ENCODE data around the gene CD164. TPM values are rescaled to one million over a fixed set of nuclear protein-coding genes. Genes with fewer than 3 reads are reported as not detected.
"Not testable (repeated sequence)": the region's sequence is repeated elsewhere in the genome, so short reads cannot be mapped to it uniquely, and the experiment has no call there.

CD164 gene
- total RNA-seq, 1 donor from 2014 or later = 262 TPM

DNA sequence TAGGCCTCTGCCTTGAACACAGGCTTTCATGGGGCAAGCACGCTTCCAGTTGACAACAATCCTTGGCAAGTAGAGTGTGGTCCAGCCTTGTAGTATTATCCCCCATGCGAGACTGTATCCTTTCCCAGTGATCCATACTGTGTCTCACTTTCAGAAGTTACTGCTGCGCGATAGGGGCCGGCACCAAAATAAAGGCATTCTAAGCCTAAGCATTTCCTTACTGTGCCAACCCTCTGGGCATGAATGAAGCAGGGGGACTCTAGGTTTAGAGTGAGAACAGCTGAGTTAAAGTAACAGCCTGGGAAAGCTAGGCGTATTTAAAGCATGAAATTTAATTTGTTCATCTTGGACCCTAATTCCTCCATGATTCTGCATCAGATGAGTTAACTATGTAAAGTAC is 39.4 kb downstream of the CD164 start:
- Mint-ChIP-seq H3K27me3 (ENCODE audit: low read depth) (no peaks in the 10 kb centered on the region), H3K9me3 (no peaks in the 10 kb centered on the region), H3K4me1 (peaks cover 10% of the 10 kb centered on the region), H3K36me3 (no peaks in the 10 kb centered on the region), H3K4me3 (no peak overlapping the region), H3K27ac (no peak overlapping the region)
- TF ChIP-seq, protein P1, sequence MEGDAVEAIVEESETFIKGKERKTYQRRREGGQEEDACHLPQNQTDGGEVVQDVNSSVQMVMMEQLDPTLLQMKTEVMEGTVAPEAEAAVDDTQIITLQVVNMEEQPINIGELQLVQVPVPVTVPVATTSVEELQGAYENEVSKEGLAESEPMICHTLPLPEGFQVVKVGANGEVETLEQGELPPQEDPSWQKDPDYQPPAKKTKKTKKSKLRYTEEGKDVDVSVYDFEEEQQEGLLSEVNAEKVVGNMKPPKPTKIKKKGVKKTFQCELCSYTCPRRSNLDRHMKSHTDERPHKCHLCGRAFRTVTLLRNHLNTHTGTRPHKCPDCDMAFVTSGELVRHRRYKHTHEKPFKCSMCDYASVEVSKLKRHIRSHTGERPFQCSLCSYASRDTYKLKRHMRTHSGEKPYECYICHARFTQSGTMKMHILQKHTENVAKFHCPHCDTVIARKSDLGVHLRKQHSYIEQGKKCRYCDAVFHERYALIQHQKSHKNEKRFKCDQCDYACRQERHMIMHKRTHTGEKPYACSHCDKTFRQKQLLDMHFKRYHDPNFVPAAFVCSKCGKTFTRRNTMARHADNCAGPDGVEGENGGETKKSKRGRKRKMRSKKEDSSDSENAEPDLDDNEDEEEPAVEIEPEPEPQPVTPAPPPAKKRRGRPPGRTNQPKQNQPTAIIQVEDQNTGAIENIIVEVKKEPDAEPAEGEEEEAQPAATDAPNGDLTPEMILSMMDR (IDR thresholded peaks at IDR 0.05; ENCODE audit: unreplicated experiment) = no peak
- DNase-seq (ENCODE audit: low spot score in 2 of 2, unreplicated experiment in 2 of 2) = no peak

DNA sequence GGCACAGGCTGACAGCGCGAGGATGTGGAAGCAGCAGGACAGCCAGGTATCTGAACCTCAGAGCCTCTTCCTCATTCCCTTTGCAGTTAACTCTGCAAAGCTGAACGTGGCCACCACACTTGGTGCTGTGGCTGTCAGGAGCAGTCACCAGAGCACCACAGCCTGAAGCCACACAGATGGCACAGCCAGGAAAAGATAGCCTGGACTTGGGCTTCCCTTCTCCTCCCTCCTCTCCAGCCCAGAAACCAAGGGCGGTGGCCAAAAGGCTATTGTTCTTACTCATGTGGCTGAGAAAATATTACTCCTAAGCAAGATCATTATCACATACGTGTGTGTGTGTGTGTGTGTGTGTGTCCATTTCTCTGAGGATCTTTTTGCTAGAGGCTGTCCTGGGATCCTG is 39.8 kb downstream of the CD164 start:
- no peak overlapping the region for H3K4me3 Mint-ChIP-seq
- TF ChIP-seq, protein P1 (IDR thresholded peaks at IDR 0.05; ENCODE audit: unreplicated experiment) = no peak
- H3K27ac Mint-ChIP-seq = no peak overlapping the region
- no peaks in the 10 kb centered on the region for H3K9me3 Mint-ChIP-seq
- DNase-seq (ENCODE audit: low spot score in 2 of 2, unreplicated experiment in 2 of 2) = no peak
- H3K4me1 Mint-ChIP-seq = peaks cover 10% of the 10 kb centered on the region
- H3K36me3 Mint-ChIP-seq = peaks cover under 1% of the 10 kb centered on the region
- H3K27me3 Mint-ChIP-seq (ENCODE audit: low read depth) = no peaks in the 10 kb centered on the region

DNA sequence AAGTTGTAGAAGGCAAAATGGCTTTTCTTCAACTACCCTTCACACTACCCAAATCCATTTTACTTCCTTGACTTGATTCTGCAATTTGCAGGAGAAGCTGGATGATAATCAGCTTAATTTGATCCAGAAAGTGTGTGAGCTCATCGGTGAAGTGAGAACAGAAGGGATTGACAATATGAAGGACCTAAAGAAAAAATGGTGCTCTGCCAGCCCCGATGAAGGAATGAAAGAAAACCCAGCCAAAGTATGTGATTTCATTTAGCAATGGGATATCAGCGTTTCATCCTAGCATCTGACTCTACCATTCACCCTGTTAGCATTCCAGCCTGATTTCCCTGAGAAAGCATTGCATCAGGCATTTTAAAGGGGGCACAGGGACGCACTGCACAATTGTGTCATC is 41.5 kb downstream of the CD164 start:
- Mint-ChIP-seq H3K27me3 (ENCODE audit: low read depth) (no peaks in the 10 kb centered on the region), H3K36me3 (peaks cover 2% of the 10 kb centered on the region)

DNA sequence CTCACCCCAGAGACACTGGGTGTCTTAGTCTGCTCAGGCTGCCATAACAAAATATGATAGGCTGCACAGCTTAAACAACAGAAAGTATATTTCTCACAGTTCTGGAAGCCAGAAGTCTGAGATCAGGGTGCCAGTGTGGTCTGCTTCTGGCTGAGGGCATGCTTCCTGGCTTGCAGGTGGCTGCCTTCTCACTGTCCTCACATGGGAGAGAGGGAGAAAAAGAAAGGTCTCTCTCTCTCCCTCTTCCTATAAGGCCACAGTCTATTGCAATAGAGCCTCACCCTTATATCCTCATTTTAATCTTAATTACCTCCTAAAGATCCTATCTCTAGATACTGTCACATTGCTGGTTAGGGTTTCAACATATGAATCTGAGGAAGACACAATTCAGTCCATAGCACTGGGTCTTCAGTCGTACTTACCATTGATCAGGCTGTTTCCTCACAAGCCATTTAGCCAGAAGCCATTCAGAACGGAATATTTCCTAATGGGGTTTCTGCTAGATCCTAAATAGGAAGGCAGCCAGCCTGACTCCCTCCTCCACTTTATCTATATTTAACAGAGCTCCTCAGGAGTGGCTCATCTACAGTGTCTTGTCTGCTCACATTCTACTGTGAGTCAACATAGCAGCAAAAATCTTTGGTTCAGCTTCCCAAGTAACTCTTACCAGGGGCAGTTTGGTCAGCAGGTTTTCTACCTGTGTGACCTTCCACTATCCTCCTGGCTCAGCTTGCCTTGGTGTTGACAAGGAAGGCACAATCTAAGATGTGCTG is 42.2 kb downstream of the CD164 start:
- H3K9me3 Mint-ChIP-seq = no peaks in the 10 kb centered on the region
- no peak for DNase-seq (ENCODE audit: low spot score in 2 of 2, unreplicated experiment in 2 of 2)
- peaks cover 10% of the 10 kb centered on the region for H3K4me1 Mint-ChIP-seq
- H3K4me3 Mint-ChIP-seq = no peak overlapping the region
- H3K36me3 Mint-ChIP-seq = peaks cover 2% of the 10 kb centered on the region
- TF ChIP-seq, protein P1 (IDR thresholded peaks at IDR 0.05; ENCODE audit: unreplicated experiment) = no peak
- no peak overlapping the region for H3K27ac Mint-ChIP-seq
- no peaks in the 10 kb centered on the region for H3K27me3 Mint-ChIP-seq (ENCODE audit: low read depth)

More for the DNA sequence above, 41.5 kb downstream of the CD164 start:
- no peaks in the 10 kb centered on the region for H3K9me3 Mint-ChIP-seq
- no peak for DNase-seq (ENCODE audit: low spot score in 2 of 2, unreplicated experiment in 2 of 2)
- H3K27ac Mint-ChIP-seq = no peak overlapping the region
- H3K4me3 Mint-ChIP-seq = no peak overlapping the region
- TF ChIP-seq, protein P1 (IDR thresholded peaks at IDR 0.05; ENCODE audit: unreplicated experiment) = no peak
- H3K4me1 Mint-ChIP-seq = peaks cover 10% of the 10 kb centered on the region

DNA sequence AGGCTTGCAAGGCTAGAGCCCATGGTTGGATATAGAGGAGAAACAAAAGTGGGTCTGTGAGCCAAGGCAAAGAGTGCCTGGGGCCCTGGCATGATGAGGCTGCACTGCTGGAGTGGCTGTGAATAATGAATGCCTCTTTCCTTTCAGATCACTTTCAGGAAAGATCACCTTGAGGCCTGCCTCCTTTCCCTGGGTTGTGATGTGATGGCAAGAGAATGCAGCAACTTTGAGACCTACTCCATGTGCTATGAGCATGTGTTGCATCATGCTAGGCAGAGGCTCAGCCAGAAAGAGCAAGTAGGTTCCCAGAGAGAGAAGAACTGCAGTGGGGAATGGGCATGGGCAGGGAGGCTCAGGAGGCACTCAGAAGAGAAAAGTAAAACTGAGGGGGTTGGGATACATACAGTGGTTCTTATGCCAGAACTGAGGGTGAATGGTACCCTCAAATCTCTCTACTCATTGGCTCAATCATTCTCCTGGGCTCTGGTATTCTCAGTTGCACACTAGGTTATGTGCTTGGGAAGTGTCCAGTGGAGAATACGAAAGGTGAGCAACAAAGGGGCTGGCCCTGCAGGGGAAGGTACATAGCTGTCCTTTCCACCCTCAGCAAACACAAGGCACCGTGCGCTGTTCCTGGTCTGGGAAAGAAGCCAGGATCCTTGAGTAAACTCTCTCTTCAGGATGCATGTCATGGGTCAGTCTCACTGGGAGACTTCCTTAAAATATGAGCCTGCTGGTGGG is 45.9 kb downstream of the CD164 start:
- peaks cover 2% of the 10 kb centered on the region for H3K36me3 Mint-ChIP-seq
- H3K27ac Mint-ChIP-seq = no peak overlapping the region
- no peaks in the 10 kb centered on the region for H3K9me3 Mint-ChIP-seq
- no peaks in the 10 kb centered on the region for H3K27me3 Mint-ChIP-seq (ENCODE audit: low read depth)
- TF ChIP-seq, protein P1 (IDR thresholded peaks at IDR 0.05; ENCODE audit: unreplicated experiment) = no peak
- DNase-seq (ENCODE audit: low spot score in 2 of 2, unreplicated experiment in 2 of 2) = no peak
- H3K4me3 Mint-ChIP-seq = no peak overlapping the region
- H3K4me1 Mint-ChIP-seq = no peaks in the 10 kb centered on the region

DNA sequence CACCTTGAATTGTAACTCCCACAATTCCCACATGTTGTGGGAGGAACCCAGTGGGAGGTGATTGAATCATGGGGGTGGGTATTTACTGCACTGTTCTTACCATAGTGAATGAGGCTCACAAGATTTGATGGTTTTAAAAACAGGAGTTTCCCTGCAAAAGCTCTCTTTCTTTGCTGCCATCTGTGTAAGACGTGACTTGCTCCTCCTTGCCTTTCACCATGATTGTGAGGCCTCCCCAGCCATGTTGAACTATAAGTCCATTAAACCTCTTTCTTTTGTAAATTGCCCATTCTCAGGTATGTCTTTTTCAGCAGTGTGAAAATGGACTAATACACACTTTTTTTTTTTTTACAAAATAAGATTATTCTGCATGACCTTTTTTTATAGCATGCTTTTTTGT is 48.4 kb downstream of the CD164 start:
- not testable (repeated sequence) for H3K4me3 Mint-ChIP-seq; H3K4me1 Mint-ChIP-seq; H3K27ac Mint-ChIP-seq; H3K9me3 Mint-ChIP-seq; H3K27me3 Mint-ChIP-seq (ENCODE audit: low read depth); DNase-seq (ENCODE audit: low spot score in 2 of 2, unreplicated experiment in 2 of 2); H3K36me3 Mint-ChIP-seq

Measured in mesothelial cell of epicardium (in vitro differentiated cells).